Gastroesophageal sphincter (tissue), 4 donors: ENCODE measurements around the gene SLC35C1. TPM values are rescaled to one million over a fixed set of nuclear protein-coding genes. Genes with fewer than 3 reads are reported as not detected.

Experiments
- ATAC-seq: fragments of 150-250 bp; one replicate; pipeline ENCODE4 v1.9.1; 2016; ENCODE audit warnings: mild to moderate bottlenecking, moderate library complexity
- H3K27ac ChIP-seq, 4 donors: fragments of 200-600 bp; sonication (generic) in 3 of 4; 1 replicate in 3 of 4; 2 replicates in 1 of 4; pipeline ENCODE4 v1.5.1; 2016 to 2019
- H3K27me3 ChIP-seq: fragments of 200-600 bp; sonication (generic); one replicate; pipeline ENCODE4 v1.5.1; 2019
- H3K36me3 ChIP-seq, 2 donors: fragments of 200-600 bp; sonication (generic); one replicate each; pipeline ENCODE4 v1.5.1; 2019; ENCODE audit warnings: control low read depth in 1 of 2
- H3K4me1 ChIP-seq, 3 donors: fragments of 200-600 bp; sonication (generic); 1 replicate in 2 of 3; 2 replicates in 1 of 3; pipeline ENCODE4 v1.5.1; 2016 to 2019; ENCODE audit warnings: control low read depth in 2 of 3
- H3K4me3 ChIP-seq, 2 donors: fragments of 200-600 bp; sonication (generic); one replicate each; pipeline ENCODE4 v1.5.1; 2019; ENCODE audit warnings: mild to moderate bottlenecking in 1 of 2, moderate library complexity in 1 of 2
- H3K9me3 ChIP-seq, 3 donors: fragments of 200-600 bp; sonication (generic); one replicate each; pipeline ENCODE4 v1.5.1; 2017 to 2019; ENCODE audit warnings: control low read depth in 2 of 3
- EP300 ChIP-seq: sonication (generic); formaldehyde crosslinking; IDR thresholded peaks from one replicate; pipeline ENCODE4 v1.6.1; 2017; ENCODE audit warnings: antibody characterized with exemption, mild to moderate bottlenecking
- POLR2A ChIP-seq, 2 donors: fragments of 450-650 bp; IDR thresholded peaks; one replicate each; pipeline ENCODE4 v1.6.1; 2017; ENCODE audit warnings: antibody characterized with exemption in 2 of 2, mild to moderate bottlenecking in 2 of 2, moderate library complexity in 1 of 2
- POLR2AphosphoS5 ChIP-seq: sonication (generic); formaldehyde crosslinking; IDR thresholded peaks from one replicate; pipeline ENCODE4 v1.6.1; 2017; ENCODE audit warnings: antibody characterized with exemption
- WGBS, 2 donors: methylation state at CpG; one replicate each; pipeline ENCODE4 v1.1.5; 2018; ENCODE audit warnings: low coverage in 1 of 2; 5-methylcytosine and 5-hydroxymethylcytosine counted together
- total RNA-seq, 4 donors: library from RNA; depleted of rRNA; stranded (reverse); fragments of >200 nt; gene quantifications; one replicate each; pipeline ENCODE4 v1.1.0, GENCODE V29; 2016
- TF ChIP-seq, protein P1 (sequence below), 4 experiments: fragments of 200-600 bp in 2 of 4; fragments of 450-650 bp in 2 of 4; sonication (generic) in 1 of 4; IDR thresholded peaks; one replicate each; pipeline ENCODE4 v1.5.1; 2017 to 2019; ENCODE audit warnings: antibody characterized with exemption in 4 of 4, mild to moderate bottlenecking in 2 of 4, moderate library complexity in 2 of 4

Gene SLC35C1
- total RNA-seq, 4 donors from 2014 or later, result 6.8 to 22.3 (median 8.5) TPM

GRCh38 chr11:45843158-45843924 is 38.4 kb downstream of the SLC35C1 start:
- Histone ChIP-seq H3K4me1 (peaks cover 2 to 23% (median 9%) of the 10 kb centered on the region in 3 donors), H3K27me3 (no peaks in the 10 kb centered on the region), H3K4me3 (peak overlapping the region in 1 of 2 donors; percentile 13), H3K9me3 (no peaks in the 10 kb centered on the region), H3K36me3 (no peaks in the 10 kb centered on the region), H3K27ac (peak overlapping the region; percentile 77 to 84 (median 77))
- ATAC-seq, result peak; percentile 67
- 3 to 14% methylated on average over 12 to 22 of the region's 22 CpGs for WGBS, 2 donors
- no peak for TF ChIP-seq POLR2A (IDR thresholded peaks at IDR 0.05)
- TF ChIP-seq, protein P1, sequence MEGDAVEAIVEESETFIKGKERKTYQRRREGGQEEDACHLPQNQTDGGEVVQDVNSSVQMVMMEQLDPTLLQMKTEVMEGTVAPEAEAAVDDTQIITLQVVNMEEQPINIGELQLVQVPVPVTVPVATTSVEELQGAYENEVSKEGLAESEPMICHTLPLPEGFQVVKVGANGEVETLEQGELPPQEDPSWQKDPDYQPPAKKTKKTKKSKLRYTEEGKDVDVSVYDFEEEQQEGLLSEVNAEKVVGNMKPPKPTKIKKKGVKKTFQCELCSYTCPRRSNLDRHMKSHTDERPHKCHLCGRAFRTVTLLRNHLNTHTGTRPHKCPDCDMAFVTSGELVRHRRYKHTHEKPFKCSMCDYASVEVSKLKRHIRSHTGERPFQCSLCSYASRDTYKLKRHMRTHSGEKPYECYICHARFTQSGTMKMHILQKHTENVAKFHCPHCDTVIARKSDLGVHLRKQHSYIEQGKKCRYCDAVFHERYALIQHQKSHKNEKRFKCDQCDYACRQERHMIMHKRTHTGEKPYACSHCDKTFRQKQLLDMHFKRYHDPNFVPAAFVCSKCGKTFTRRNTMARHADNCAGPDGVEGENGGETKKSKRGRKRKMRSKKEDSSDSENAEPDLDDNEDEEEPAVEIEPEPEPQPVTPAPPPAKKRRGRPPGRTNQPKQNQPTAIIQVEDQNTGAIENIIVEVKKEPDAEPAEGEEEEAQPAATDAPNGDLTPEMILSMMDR (IDR thresholded peaks at IDR 0.05), result peak; percentile 89 to 95 (median 94)
- TF ChIP-seq POLR2AphosphoS5, result peak; percentile 61
- no peak for TF ChIP-seq EP300

DNA sequence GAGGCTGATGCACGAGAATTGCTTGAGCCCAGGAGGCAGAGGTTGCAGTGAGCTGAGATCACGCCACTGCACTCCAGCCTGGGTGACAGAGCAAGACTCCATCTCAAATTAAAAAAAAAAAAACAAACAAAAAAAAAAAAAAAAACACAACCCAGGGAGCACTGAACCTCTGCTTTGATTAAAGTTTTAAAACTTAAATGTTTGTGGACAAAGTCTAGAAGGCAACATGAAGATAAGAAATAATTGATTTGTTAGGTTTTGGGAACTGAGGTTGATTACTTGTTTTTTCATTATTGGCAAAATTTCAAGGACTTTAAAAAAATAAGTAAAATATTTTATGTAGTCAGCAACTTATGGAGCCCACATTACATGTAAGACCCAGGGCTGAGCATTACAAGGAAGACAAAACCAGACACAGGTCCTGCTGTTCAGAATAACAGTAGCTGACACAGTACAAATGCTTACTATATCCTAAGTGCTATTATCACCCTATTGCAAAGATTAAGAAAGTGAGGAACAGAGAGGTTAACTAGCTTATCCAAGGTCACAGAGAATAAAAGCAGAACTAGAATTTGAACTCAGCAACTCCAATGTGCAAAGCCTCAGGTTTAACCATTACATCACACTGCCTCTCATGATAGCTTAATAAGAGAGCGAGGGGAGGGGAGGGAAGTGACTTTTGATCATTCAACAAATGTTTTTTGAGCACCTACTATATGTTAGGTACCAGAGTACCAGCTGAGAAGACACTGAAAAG is 40.1 kb downstream of the SLC35C1 start:
- TF ChIP-seq EP300 (no peak), POLR2A (IDR thresholded peaks at IDR 0.05) (no peak), POLR2AphosphoS5 (no peak)
- TF ChIP-seq, protein P1 (IDR thresholded peaks at IDR 0.05), result no peak
- no peak overlapping the region for H3K4me3 ChIP-seq
- no peaks in the 10 kb centered on the region for H3K9me3 ChIP-seq
- WGBS, 2 donors, result 64 to 81% methylated on average over 1 to 3 of the region's 3 CpGs
- no peak for ATAC-seq
- H3K4me1 ChIP-seq, result peaks cover 4 to 40% (median 17%) of the 10 kb centered on the region in 3 donors
- H3K27ac ChIP-seq, result peak overlapping the region in 1 of 4 donors; percentile 99
- H3K36me3 ChIP-seq, result no peaks in the 10 kb centered on the region
- no peaks in the 10 kb centered on the region for H3K27me3 ChIP-seq

- peaks cover 5 to 52% (median 29%) of the 10 kb centered on the region in 3 donors for H3K4me1 ChIP-seq
- no peaks in the 10 kb centered on the region for H3K9me3 ChIP-seq
- WGBS, 2 donors, result 80 to 95% methylated on average over 3 to 4 of the region's 4 CpGs
- peak overlapping the region; percentile 96 to 99 (median 97) for H3K27ac ChIP-seq
- no peak for ATAC-seq
- TF ChIP-seq EP300, result no peak
- TF ChIP-seq POLR2A (IDR thresholded peaks at IDR 0.05), result no peak
- TF ChIP-seq POLR2AphosphoS5, result no peak
- TF ChIP-seq, protein P1 (IDR thresholded peaks at IDR 0.05), result no peak
- no peaks in the 10 kb centered on the region for H3K36me3 ChIP-seq
- peak overlapping the region in 1 of 2 donors; percentile 92 for H3K4me3 ChIP-seq
- no peaks in the 10 kb centered on the region for H3K27me3 ChIP-seq
Measured at GRCh38 chr11:45846174-45846675, 41.3 kb downstream of the SLC35C1 start.

DNA sequence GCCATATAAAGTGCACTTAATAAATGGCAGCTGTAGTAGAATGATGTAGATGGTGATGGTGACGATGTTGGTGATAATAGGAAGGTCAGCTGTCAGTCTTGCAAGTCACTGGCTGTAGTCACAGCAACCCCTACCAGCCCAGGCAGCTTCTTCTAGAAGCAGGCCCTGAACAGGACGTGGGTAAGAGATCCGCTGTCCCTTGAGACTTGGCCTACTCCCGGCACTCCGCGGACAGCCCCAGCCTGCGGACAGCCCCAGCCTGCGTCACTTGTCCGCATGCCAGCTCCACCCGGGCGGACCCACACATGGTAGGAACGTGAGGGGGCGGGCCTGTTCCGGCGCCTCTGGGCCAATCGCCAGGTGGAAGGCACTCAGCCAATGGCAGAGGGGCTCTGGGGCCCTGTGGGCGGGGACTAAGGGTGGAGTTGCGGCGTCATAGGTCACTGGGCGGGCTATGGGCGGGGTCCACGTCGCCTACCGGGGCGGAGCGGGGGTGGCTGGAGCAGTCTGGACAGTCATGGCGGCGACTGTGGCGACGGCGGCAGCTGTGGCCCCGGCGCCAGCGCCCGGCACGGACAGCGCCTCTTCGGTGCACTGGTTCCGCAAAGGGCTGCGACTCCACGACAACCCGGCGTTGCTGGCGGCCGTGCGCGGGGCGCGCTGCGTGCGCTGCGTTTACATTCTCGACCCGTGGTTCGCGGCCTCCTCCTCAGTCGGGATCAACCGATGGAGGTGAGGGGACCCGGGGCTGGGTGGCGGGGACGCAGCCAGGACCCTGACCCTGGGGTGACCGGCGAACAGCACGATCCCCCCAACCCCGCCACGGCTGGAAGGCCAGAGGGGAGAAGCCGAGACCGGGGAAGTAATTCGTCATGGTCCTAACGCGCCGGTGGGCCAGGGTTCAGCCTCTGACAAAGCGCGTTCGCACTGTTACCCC is 42.3 kb downstream of the SLC35C1 start, which contains the start of gene CRY2:
CRY2 (plus strand) TSS at position 502 of the 937 bp plus-strand sequence; CDS start at position 518, 16 bp downstream.
- TF ChIP-seq, protein P1 (IDR thresholded peaks at IDR 0.05), result no peak
- peak; percentile 99 for TF ChIP-seq POLR2A (IDR thresholded peaks at IDR 0.05)
- TF ChIP-seq POLR2AphosphoS5, result peak; percentile 98
- no peak for TF ChIP-seq EP300
- no peaks in the 10 kb centered on the region for H3K36me3 ChIP-seq
- 0% methylated on average over 2 to 6 of the region's 75 CpGs for WGBS, 2 donors
- no peaks in the 10 kb centered on the region for H3K9me3 ChIP-seq
- H3K4me1 ChIP-seq, result peaks cover 13 to 62% (median 37%) of the 10 kb centered on the region in 3 donors
- ATAC-seq, result peak; percentile 95
- H3K27ac ChIP-seq, result peak within 1 kb of the TSS; percentile 96 to 99 (median 98)
- H3K27me3 ChIP-seq, result no peaks in the 10 kb centered on the region
- H3K4me3 ChIP-seq, result peak within 1 kb of the TSS; percentile 92 to 94
